DOHH2 (cell line): ENCODE data around the gene IMPG2.

Experiments
- CTCF ChIP-seq: fragments of 200-600 bp; sonication (generic); IDR thresholded peaks from one replicate; pipeline ENCODE4 v1.5.1; 2014; ENCODE audit warnings: antibody characterized with exemption, mild to moderate bottlenecking, low read depth, low read length; ENCODE audit not compliant: poor library complexity, severe bottlenecking
- EZH2phosphoT487 ChIP-seq: fragments of 200-600 bp; sonication (generic); IDR thresholded peaks from 2 replicates; pipeline ENCODE4 v1.6.1; 2017; ENCODE audit warnings: borderline replicate concordance, mild to moderate bottlenecking, antibody characterized with exemption, low read length, moderate library complexity, mixed read lengths

- TF ChIP-seq CTCF: no peak
- TF ChIP-seq EZH2phosphoT487: no peak
Measured at GRCh38 chr3:101284757-101285156, 35.6 kb downstream of the IMPG2 start.
